HG02759 (cell line): Measurements from ENCODE around the gene TLL2.
A peak's percentile ranks its signal among the peaks of the same experiment; 100 is the strongest.

ENCODE experiments used
- ATAC-seq: cut with Tn5 transposase; IDR thresholded peaks from one replicate; pipeline ENCODE4 v1.9.1; 2021; ENCODE audit warnings: mild to moderate bottlenecking, moderate library complexity; ENCODE audit not compliant: unreplicated experiment

Gene TLL2

GRCh38 chr10:96470116-96470743, 43.5 kb downstream of the TLL2 start:
- peak; percentile 64 for ATAC-seq

GRCh38 chr10:96468845-96469244, 44.9 kb downstream of the TLL2 start:
- no peak for ATAC-seq

- ATAC-seq, result no peak
Observed at GRCh38 chr10:96465599-96465998, 48.1 kb downstream of the TLL2 start.

- ATAC-seq, result no peak
Observed at GRCh38 chr10:96463562-96463961, 50.2 kb downstream of the TLL2 start.

- ATAC-seq, result no peak
Observed at GRCh38 chr10:96462606-96463151, 51.0 kb downstream of the TLL2 start.

GRCh38 chr10:96460316-96460715, 53.4 kb downstream of the TLL2 start:
- ATAC-seq, result no peak

GRCh38 chr10:96457341-96457740, 56.4 kb downstream of the TLL2 start:
- ATAC-seq, result no peak

- no peak for ATAC-seq
Observed at GRCh38 chr10:96456296-96456840, 57.4 kb downstream of the TLL2 start.

GRCh38 chr10:96453856-96454583, 59.7 kb downstream of the TLL2 start:
- ATAC-seq, result no peak

GRCh38 chr10:96452494-96453153, 61.1 kb downstream of the TLL2 start:
- ATAC-seq, result no peak

GRCh38 chr10:96450529-96451207, 63.1 kb downstream of the TLL2 start:
- no peak for ATAC-seq

GRCh38 chr10:96448558-96448957, 65.2 kb downstream of the TLL2 start:
- ATAC-seq, result no peak

- peak; percentile 76 for ATAC-seq
Observed at GRCh38 chr10:96448021-96448457, 65.7 kb downstream of the TLL2 start.

- ATAC-seq, result no peak
Observed at GRCh38 chr10:96446966-96447596, 66.6 kb downstream of the TLL2 start.

- no peak for ATAC-seq
Observed at GRCh38 chr10:96441987-96442643, 71.6 kb downstream of the TLL2 start.

- no peak for ATAC-seq
Observed at GRCh38 chr10:96441322-96441885, 72.3 kb downstream of the TLL2 start.

GRCh38 chr10:96440361-96441292, 73.1 kb downstream of the TLL2 start:
- ATAC-seq, result no peak

- ATAC-seq, result no peak
Observed at GRCh38 chr10:96439725-96440124, 74.0 kb downstream of the TLL2 start.
